ENCODE data around the gene KLHL14.

Gene KLHL14

GRCh38 chr18:32779010-32779409 lies 6.2 kb upstream of the KLHL14 start:
- TF ChIP-seq EZH2phosphoT487 (IDR thresholded peaks at IDR 0.05; ENCODE audit: low read depth), result no peak
- no peak for TF ChIP-seq CTCF (IDR thresholded peaks at IDR 0.05; ENCODE audit: low read depth, low read length)
- no peak overlapping the region for H3K9ac ChIP-seq (ENCODE audit: low read length)
- H3K4me2 ChIP-seq (ENCODE audit: low read length), result no peak overlapping the region
- no peak overlapping the region for H2AFZ ChIP-seq (ENCODE audit: low read depth, low read length)
- H3K79me2 ChIP-seq (ENCODE audit: low read length), result no peaks in the 10 kb centered on the region
- H3K27me3 ChIP-seq (ENCODE audit: low read depth, low read length), result no peaks in the 10 kb centered on the region
- peaks cover 2% of the 10 kb centered on the region for H3K36me3 ChIP-seq (replicated peaks; ENCODE audit: low read depth, low read length)
- no peaks in the 10 kb centered on the region for H4K20me1 ChIP-seq (ENCODE audit: insufficient read depth, low read length)
- H3K9me3 ChIP-seq (ENCODE audit: insufficient read depth, low read length), result no peaks in the 10 kb centered on the region
- peaks cover 7% of the 10 kb centered on the region; the same call in 1 of the 2 replicates for H3K4me1 ChIP-seq (ENCODE audit: low read length)
- H3K27ac ChIP-seq (ENCODE audit: low read length), result no peak overlapping the region
- no peak overlapping the region for H3K4me3 ChIP-seq (ENCODE audit: low read length)

- no peak overlapping the region for H3K27ac ChIP-seq (ENCODE audit: low read length)
Observed at GRCh38 chr18:32777049-32777448, 4.2 kb upstream of the KLHL14 start.

GRCh38 chr18:32776561-32776960 lies 3.7 kb upstream of the KLHL14 start:
- no peaks in the 10 kb centered on the region for H3K9me3 ChIP-seq (ENCODE audit: insufficient read depth, low read length)
- no peak for TF ChIP-seq CTCF (IDR thresholded peaks at IDR 0.05; ENCODE audit: low read depth, low read length)
- no peak for TF ChIP-seq EZH2phosphoT487 (IDR thresholded peaks at IDR 0.05; ENCODE audit: low read depth)
- H3K4me3 ChIP-seq (ENCODE audit: low read length), result no peak overlapping the region
- H3K27ac ChIP-seq (ENCODE audit: low read length), result no peak overlapping the region
- peaks cover 21% of the 10 kb centered on the region for H3K4me1 ChIP-seq (ENCODE audit: low read length)
- no peaks in the 10 kb centered on the region for H3K27me3 ChIP-seq (ENCODE audit: low read depth, low read length)
- no peak overlapping the region for H3K4me2 ChIP-seq (ENCODE audit: low read length)
- H2AFZ ChIP-seq (ENCODE audit: low read depth, low read length), result no peak overlapping the region
- peaks cover 3% of the 10 kb centered on the region for H3K36me3 ChIP-seq (replicated peaks; ENCODE audit: low read depth, low read length)
- H3K9ac ChIP-seq (ENCODE audit: low read length), result no peak overlapping the region
- no peaks in the 10 kb centered on the region for H4K20me1 ChIP-seq (ENCODE audit: insufficient read depth, low read length)
- H3K79me2 ChIP-seq (ENCODE audit: low read length), result peaks cover 14% of the 10 kb centered on the region

More at GRCh38 chr18:32777049-32777448, 4.2 kb upstream of the KLHL14 start:
- Histone ChIP-seq H4K20me1 (ENCODE audit: insufficient read depth, low read length) (no peaks in the 10 kb centered on the region), H3K9ac (ENCODE audit: low read length) (no peak overlapping the region), H3K4me1 (ENCODE audit: low read length) (peaks cover 21% of the 10 kb centered on the region), H3K79me2 (ENCODE audit: low read length) (peaks cover 9% of the 10 kb centered on the region), H2AFZ (ENCODE audit: low read depth, low read length) (no peak overlapping the region), H3K9me3 (ENCODE audit: insufficient read depth, low read length) (no peaks in the 10 kb centered on the region), H3K27me3 (ENCODE audit: low read depth, low read length) (no peaks in the 10 kb centered on the region), H3K4me2 (ENCODE audit: low read length) (no peak overlapping the region), H3K4me3 (ENCODE audit: low read length) (no peak overlapping the region), H3K36me3 (replicated peaks; ENCODE audit: low read depth, low read length) (peaks cover 3% of the 10 kb centered on the region)
- TF ChIP-seq CTCF (IDR thresholded peaks at IDR 0.05; ENCODE audit: low read depth, low read length) (no peak), EZH2phosphoT487 (IDR thresholded peaks at IDR 0.05; ENCODE audit: low read depth) (no peak)

- H3K79me2 ChIP-seq (ENCODE audit: low read length), result peaks cover 23% of the 10 kb centered on the region
- H3K27me3 ChIP-seq (ENCODE audit: low read depth, low read length), result no peaks in the 10 kb centered on the region
- H3K4me1 ChIP-seq (ENCODE audit: low read length), result peaks cover 21% of the 10 kb centered on the region
- H3K27ac ChIP-seq (ENCODE audit: low read length), result no peak overlapping the region
- no peak overlapping the region for H3K4me3 ChIP-seq (ENCODE audit: low read length)
- H4K20me1 ChIP-seq (ENCODE audit: insufficient read depth, low read length), result no peaks in the 10 kb centered on the region
- H3K4me2 ChIP-seq (ENCODE audit: low read length), result no peak overlapping the region
- TF ChIP-seq EZH2phosphoT487 (IDR thresholded peaks at IDR 0.05; ENCODE audit: low read depth) (no peak), CTCF (IDR thresholded peaks at IDR 0.05; ENCODE audit: low read depth, low read length) (no peak)
- no peaks in the 10 kb centered on the region for H3K9me3 ChIP-seq (ENCODE audit: insufficient read depth, low read length)
- no peak overlapping the region for H2AFZ ChIP-seq (ENCODE audit: low read depth, low read length)
- peaks cover 3% of the 10 kb centered on the region for H3K36me3 ChIP-seq (replicated peaks; ENCODE audit: low read depth, low read length)
- H3K9ac ChIP-seq (ENCODE audit: low read length), result no peak overlapping the region
Observed at GRCh38 chr18:32775628-32776027, 2.8 kb upstream of the KLHL14 start.

Measured in OCI-LY3 (cell line).